ENCODE data around the gene SUCLG2. TPM values are rescaled to one million over a fixed set of nuclear protein-coding genes. Genes with fewer than 3 reads are reported as not detected.

The SUCLG2 gene
- total and polyA plus RNA-seq, 11 donors = 41.6 to 119 (median 77.6) TPM

- TF ChIP-seq POLR2A (IDR thresholded peaks at IDR 0.05) = no peak
- H3K27me3 ChIP-seq = no peaks in the 10 kb centered on the region
- H3K4me3 ChIP-seq = no peak overlapping the region
- peaks cover 0 to 12% (median 0%) of the 10 kb centered on the region in 9 donors for H3K36me3 ChIP-seq
- intact Hi-C loops (cut with DNase I) = no loop called here
- WGBS, 4 donors = 89 to 96% (median 95%) methylated on average over 3 of the region's 3 CpGs
- DNase-seq = no peak
- H3K9me3 ChIP-seq = peaks cover 0 to 8% (median 0%) of the 10 kb centered on the region in 12 donors
- ATAC-seq = no peak
- H3K4me1 ChIP-seq = peaks cover 0 to 5% (median 0%) of the 10 kb centered on the region in 12 donors
- H3K27ac ChIP-seq = no peak overlapping the region
These were observed 78.0 kb downstream of the SUCLG2 start for GRCh38 chr3:67576441-67576840.

- no peak for TF ChIP-seq POLR2A (IDR thresholded peaks at IDR 0.05)
- TF ChIP-seq, protein P1, sequence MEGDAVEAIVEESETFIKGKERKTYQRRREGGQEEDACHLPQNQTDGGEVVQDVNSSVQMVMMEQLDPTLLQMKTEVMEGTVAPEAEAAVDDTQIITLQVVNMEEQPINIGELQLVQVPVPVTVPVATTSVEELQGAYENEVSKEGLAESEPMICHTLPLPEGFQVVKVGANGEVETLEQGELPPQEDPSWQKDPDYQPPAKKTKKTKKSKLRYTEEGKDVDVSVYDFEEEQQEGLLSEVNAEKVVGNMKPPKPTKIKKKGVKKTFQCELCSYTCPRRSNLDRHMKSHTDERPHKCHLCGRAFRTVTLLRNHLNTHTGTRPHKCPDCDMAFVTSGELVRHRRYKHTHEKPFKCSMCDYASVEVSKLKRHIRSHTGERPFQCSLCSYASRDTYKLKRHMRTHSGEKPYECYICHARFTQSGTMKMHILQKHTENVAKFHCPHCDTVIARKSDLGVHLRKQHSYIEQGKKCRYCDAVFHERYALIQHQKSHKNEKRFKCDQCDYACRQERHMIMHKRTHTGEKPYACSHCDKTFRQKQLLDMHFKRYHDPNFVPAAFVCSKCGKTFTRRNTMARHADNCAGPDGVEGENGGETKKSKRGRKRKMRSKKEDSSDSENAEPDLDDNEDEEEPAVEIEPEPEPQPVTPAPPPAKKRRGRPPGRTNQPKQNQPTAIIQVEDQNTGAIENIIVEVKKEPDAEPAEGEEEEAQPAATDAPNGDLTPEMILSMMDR (IDR thresholded peaks at IDR 0.05) = no peak
- 93 to 99% (median 97%) methylated on average over 3 of the region's 3 CpGs for WGBS, 4 donors
- no peak for ATAC-seq
- no peaks in the 10 kb centered on the region for H3K4me1 ChIP-seq
- H3K27me3 ChIP-seq = no peaks in the 10 kb centered on the region
- H3K9me3 ChIP-seq = peaks cover 0 to 13% (median 0%) of the 10 kb centered on the region in 12 donors
- intact Hi-C loops (cut with DNase I) = no loop called here
- H3K36me3 ChIP-seq = peaks cover 0 to 8% (median 0%) of the 10 kb centered on the region in 9 donors
- no peak overlapping the region for H3K4me3 ChIP-seq
- no peak overlapping the region for H3K27ac ChIP-seq
- no peak for DNase-seq
These were observed 85.1 kb downstream of the SUCLG2 start for GRCh38 chr3:67569324-67569723.

- no peak for DNase-seq
- TF ChIP-seq, protein P1 (IDR thresholded peaks at IDR 0.05) = no peak
- TF ChIP-seq POLR2A (IDR thresholded peaks at IDR 0.05) = no peak
- Histone ChIP-seq H3K27ac (no peak overlapping the region), H3K4me1 (no peaks in the 10 kb centered on the region), H3K27me3 (no peaks in the 10 kb centered on the region), H3K9me3 (peaks cover 0 to 7% (median 0%) of the 10 kb centered on the region in 12 donors), H3K4me3 (no peak overlapping the region), H3K36me3 (peaks cover 0 to 8% (median 0%) of the 10 kb centered on the region in 9 donors)
- intact Hi-C loops (cut with DNase I) = no loop called here
- no peak for ATAC-seq
- 86 to 93% (median 91%) methylated on average over 5 of the region's 5 CpGs for WGBS, 4 donors
These were observed 86.5 kb downstream of the SUCLG2 start for GRCh38 chr3:67567893-67568292.

GRCh38 chr3:67564973-67565372 lies 89.4 kb downstream of the SUCLG2 start:
- TF ChIP-seq, protein P1 (IDR thresholded peaks at IDR 0.05) = no peak
- no peak for TF ChIP-seq POLR2A (IDR thresholded peaks at IDR 0.05)
- Histone ChIP-seq H3K36me3 (no peaks in the 10 kb centered on the region), H3K4me3 (no peak overlapping the region), H3K4me1 (no peaks in the 10 kb centered on the region), H3K27me3 (no peaks in the 10 kb centered on the region), H3K27ac (no peak overlapping the region), H3K9me3 (no peaks in the 10 kb centered on the region)
- 96 to 100% (median 98%) methylated on average over 1 of the region's 1 CpG for WGBS, 4 donors
- ATAC-seq = no peak
- DNase-seq = no peak
- intact Hi-C loops (cut with DNase I) = no loop called here

- Histone ChIP-seq H3K4me1 (peaks cover 0 to under 1% (median 0%) of the 10 kb centered on the region in 12 donors), H3K27ac (no peak overlapping the region), H3K36me3 (peaks cover 0 to 4% (median 0%) of the 10 kb centered on the region in 9 donors), H3K4me3 (no peak overlapping the region), H3K27me3 (no peaks in the 10 kb centered on the region), H3K9me3 (no peaks in the 10 kb centered on the region)
- TF ChIP-seq, protein P1 (IDR thresholded peaks at IDR 0.05) = no peak
- no peak for TF ChIP-seq POLR2A (IDR thresholded peaks at IDR 0.05)
- no peak for DNase-seq
- ATAC-seq = no peak
- WGBS, 4 donors = 67 to 78% (median 71%) methylated on average over 3 of the region's 3 CpGs
- intact Hi-C loops (cut with DNase I) = no loop called here
These were observed 90.4 kb downstream of the SUCLG2 start for GRCh38 chr3:67564008-67564407.
